ENCODE data around the gene MEIKIN.

DNA sequence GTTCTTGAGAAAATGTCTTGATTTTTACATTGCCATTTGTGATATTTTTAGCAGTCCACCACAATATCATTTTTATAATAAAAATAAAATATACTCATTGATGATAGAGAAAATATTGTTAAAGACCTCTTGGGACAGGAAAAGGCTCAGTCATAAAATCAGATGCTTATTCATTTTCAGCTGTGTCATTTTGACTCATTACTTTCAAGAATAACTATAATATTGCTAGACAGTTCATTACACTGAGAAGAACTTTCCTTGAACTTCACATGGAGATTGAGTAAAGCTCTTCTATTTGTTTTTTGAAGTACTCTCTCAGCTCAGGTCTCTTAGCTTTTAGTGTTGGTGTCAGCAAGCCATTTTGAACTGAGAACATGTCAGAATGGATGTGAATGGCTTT is 8.5 kb upstream of the MEIKIN start:
- TF ChIP-seq, protein P1, sequence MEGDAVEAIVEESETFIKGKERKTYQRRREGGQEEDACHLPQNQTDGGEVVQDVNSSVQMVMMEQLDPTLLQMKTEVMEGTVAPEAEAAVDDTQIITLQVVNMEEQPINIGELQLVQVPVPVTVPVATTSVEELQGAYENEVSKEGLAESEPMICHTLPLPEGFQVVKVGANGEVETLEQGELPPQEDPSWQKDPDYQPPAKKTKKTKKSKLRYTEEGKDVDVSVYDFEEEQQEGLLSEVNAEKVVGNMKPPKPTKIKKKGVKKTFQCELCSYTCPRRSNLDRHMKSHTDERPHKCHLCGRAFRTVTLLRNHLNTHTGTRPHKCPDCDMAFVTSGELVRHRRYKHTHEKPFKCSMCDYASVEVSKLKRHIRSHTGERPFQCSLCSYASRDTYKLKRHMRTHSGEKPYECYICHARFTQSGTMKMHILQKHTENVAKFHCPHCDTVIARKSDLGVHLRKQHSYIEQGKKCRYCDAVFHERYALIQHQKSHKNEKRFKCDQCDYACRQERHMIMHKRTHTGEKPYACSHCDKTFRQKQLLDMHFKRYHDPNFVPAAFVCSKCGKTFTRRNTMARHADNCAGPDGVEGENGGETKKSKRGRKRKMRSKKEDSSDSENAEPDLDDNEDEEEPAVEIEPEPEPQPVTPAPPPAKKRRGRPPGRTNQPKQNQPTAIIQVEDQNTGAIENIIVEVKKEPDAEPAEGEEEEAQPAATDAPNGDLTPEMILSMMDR (IDR thresholded peaks at IDR 0.05) = no peak
- TF ChIP-seq EP300 (IDR thresholded peaks at IDR 0.05) (no peak), POLR2AphosphoS5 (IDR thresholded peaks at IDR 0.05) (no peak)

Measured in sigmoid colon (tissue), 4 donors.